Measurements from ENCODE around the gene FKBP1A.

The FKBP1A gene

DNA sequence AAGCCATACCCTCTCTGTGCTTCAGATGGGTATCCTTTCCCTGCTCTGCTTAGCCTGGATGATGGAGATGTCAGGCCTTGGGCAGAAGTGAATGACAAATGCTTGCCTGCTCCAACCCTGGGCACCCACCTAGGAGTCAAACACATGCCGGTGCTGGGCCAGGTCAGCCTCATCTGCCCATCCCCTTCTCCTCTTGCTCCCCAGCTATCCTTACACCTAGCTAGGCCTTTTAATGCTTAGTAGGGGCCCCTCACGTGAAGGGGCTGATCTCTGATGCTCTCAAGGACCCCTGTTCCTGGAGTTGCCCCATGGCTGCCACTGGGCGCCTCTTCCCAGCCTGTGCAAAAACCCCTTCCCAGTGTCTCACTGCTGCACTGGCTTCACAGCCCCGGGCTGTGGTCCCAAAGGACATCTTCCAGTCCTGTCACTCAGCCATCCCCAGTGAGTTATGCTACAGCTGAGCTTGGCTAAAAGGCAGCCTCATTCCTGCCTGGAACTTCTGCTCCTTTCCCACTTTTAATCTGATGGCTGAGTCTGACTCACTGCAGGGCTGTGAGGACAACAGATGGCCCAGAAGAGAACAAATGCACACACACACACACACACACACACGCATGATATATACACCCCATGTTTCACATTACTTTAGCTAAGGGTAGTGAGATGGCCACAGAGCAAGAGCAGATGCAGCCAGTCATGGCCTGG lies 51.1 kb downstream of the FKBP1A start:
- no peak for TF ChIP-seq ZNF70 (CRISPR knock-in tag; IDR thresholded peaks at IDR 0.05)
- peak; percentile 25 for TF ChIP-seq ISL1 (CRISPR knock-in tag; IDR thresholded peaks at IDR 0.05)
- TF ChIP-seq ZFP3 (CRISPR knock-in tag; IDR thresholded peaks at IDR 0.05), result no peak
- ATAC-seq, result peak; percentile 63

GRCh38 chr20:1338801-1339200 lies 54.1 kb downstream of the FKBP1A start:
- TF ChIP-seq CSRNP3 (CRISPR knock-in tag; IDR thresholded peaks at IDR 0.05) (no peak), TOX (CRISPR knock-in tag; IDR thresholded peaks at IDR 0.05; ENCODE audit: borderline replicate concordance) (no peak), SNAI2 (CRISPR knock-in tag; IDR thresholded peaks at IDR 0.05) (no peak), POU6F1 (CRISPR knock-in tag; IDR thresholded peaks at IDR 0.05; ENCODE audit: borderline replicate concordance, low read depth) (no peak), TCF4 (CRISPR knock-in tag; IDR thresholded peaks at IDR 0.05; ENCODE audit: borderline replicate concordance) (no peak), CSDC2 (CRISPR knock-in tag; IDR thresholded peaks at IDR 0.05) (no peak), OSR1 (CRISPR knock-in tag; IDR thresholded peaks at IDR 0.05) (no peak), BACH2 (CRISPR knock-in tag; IDR thresholded peaks at IDR 0.05; ENCODE audit: borderline replicate concordance) (no peak), ZNF8 (CRISPR knock-in tag; IDR thresholded peaks at IDR 0.05) (no peak), ISL1 (CRISPR knock-in tag; IDR thresholded peaks at IDR 0.05) (no peak), ZNF565 (CRISPR knock-in tag; conservative IDR thresholded peaks at IDR 0.05; ENCODE audit: low read depth) (no peak), GLIS3 (CRISPR knock-in tag; IDR thresholded peaks at IDR 0.05) (no peak)
- ATAC-seq, result no peak

- TF ChIP-seq POU6F1 (CRISPR knock-in tag; IDR thresholded peaks at IDR 0.05; ENCODE audit: borderline replicate concordance, low read depth) (no peak), ZNF565 (CRISPR knock-in tag; conservative IDR thresholded peaks at IDR 0.05; ENCODE audit: low read depth) (no peak), TCF4 (CRISPR knock-in tag; IDR thresholded peaks at IDR 0.05; ENCODE audit: borderline replicate concordance) (no peak), CSDC2 (CRISPR knock-in tag; IDR thresholded peaks at IDR 0.05) (no peak), ARNTL (CRISPR knock-in tag; IDR thresholded peaks at IDR 0.05; ENCODE audit: borderline replicate concordance, low read depth) (no peak), ZNF8 (CRISPR knock-in tag; IDR thresholded peaks at IDR 0.05) (no peak), PPARA (CRISPR knock-in tag; IDR thresholded peaks at IDR 0.05; ENCODE audit: borderline replicate concordance) (no peak), ISL1 (CRISPR knock-in tag; IDR thresholded peaks at IDR 0.05) (no peak), ZFP30 (CRISPR knock-in tag; IDR thresholded peaks at IDR 0.05) (no peak), BACH2 (CRISPR knock-in tag; IDR thresholded peaks at IDR 0.05; ENCODE audit: borderline replicate concordance) (no peak), SNAI2 (CRISPR knock-in tag; IDR thresholded peaks at IDR 0.05) (no peak), CREB5 (CRISPR knock-in tag; IDR thresholded peaks at IDR 0.05; ENCODE audit: low read depth) (no peak), GLIS3 (CRISPR knock-in tag; IDR thresholded peaks at IDR 0.05) (no peak), RARB (CRISPR knock-in tag; IDR thresholded peaks at IDR 0.05) (no peak)
- ATAC-seq, result no peak
Measured at GRCh38 chr20:1338096-1338495, 54.8 kb downstream of the FKBP1A start.

DNA sequence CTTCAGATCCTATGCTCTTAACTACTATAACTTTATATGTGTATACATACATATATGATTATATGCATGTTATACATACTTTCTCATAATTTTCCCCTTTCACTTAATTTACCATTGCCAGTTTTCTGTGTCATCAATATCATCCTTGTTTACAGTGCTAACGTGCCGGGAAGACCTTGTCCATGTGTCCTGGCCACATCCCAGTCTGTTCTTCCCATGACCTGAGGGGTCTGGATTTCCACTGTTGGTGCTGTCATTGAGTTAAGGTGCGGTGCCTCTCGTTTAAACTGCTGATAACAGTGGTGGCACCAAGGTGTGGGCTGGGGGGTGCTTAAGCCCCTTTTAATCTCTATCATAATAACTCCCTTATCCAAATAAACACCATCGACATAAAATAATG lies 55.4 kb downstream of the FKBP1A start:
- no peak for ATAC-seq
- TF ChIP-seq ZFP30 (CRISPR knock-in tag; IDR thresholded peaks at IDR 0.05) (no peak), OSR1 (CRISPR knock-in tag; IDR thresholded peaks at IDR 0.05) (no peak), CSRNP3 (CRISPR knock-in tag; IDR thresholded peaks at IDR 0.05) (no peak), ZNF70 (CRISPR knock-in tag; IDR thresholded peaks at IDR 0.05) (no peak), CSDC2 (CRISPR knock-in tag; IDR thresholded peaks at IDR 0.05) (no peak), ISL1 (CRISPR knock-in tag; IDR thresholded peaks at IDR 0.05) (no peak), ZNF8 (CRISPR knock-in tag; IDR thresholded peaks at IDR 0.05) (no peak), TOX (CRISPR knock-in tag; IDR thresholded peaks at IDR 0.05; ENCODE audit: borderline replicate concordance) (no peak), ZC3H10 (CRISPR knock-in tag; IDR thresholded peaks at IDR 0.05) (no peak), ARNTL (CRISPR knock-in tag; IDR thresholded peaks at IDR 0.05; ENCODE audit: borderline replicate concordance, low read depth) (no peak), ZFP3 (CRISPR knock-in tag; IDR thresholded peaks at IDR 0.05) (no peak)
- TF ChIP-seq, protein P1, sequence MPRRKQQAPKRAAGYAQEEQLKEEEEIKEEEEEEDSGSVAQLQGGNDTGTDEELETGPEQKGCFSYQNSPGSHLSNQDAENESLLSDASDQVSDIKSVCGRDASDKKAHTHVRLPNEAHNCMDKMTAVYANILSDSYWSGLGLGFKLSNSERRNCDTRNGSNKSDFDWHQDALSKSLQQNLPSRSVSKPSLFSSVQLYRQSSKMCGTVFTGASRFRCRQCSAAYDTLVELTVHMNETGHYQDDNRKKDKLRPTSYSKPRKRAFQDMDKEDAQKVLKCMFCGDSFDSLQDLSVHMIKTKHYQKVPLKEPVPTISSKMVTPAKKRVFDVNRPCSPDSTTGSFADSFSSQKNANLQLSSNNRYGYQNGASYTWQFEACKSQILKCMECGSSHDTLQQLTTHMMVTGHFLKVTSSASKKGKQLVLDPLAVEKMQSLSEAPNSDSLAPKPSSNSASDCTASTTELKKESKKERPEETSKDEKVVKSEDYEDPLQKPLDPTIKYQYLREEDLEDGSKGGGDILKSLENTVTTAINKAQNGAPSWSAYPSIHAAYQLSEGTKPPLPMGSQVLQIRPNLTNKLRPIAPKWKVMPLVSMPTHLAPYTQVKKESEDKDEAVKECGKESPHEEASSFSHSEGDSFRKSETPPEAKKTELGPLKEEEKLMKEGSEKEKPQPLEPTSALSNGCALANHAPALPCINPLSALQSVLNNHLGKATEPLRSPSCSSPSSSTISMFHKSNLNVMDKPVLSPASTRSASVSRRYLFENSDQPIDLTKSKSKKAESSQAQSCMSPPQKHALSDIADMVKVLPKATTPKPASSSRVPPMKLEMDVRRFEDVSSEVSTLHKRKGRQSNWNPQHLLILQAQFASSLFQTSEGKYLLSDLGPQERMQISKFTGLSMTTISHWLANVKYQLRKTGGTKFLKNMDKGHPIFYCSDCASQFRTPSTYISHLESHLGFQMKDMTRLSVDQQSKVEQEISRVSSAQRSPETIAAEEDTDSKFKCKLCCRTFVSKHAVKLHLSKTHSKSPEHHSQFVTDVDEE (CRISPR knock-in tag; IDR thresholded peaks at IDR 0.05), result no peak
